ENCODE measurements around the gene RASA3.

RASA3 gene

DNA sequence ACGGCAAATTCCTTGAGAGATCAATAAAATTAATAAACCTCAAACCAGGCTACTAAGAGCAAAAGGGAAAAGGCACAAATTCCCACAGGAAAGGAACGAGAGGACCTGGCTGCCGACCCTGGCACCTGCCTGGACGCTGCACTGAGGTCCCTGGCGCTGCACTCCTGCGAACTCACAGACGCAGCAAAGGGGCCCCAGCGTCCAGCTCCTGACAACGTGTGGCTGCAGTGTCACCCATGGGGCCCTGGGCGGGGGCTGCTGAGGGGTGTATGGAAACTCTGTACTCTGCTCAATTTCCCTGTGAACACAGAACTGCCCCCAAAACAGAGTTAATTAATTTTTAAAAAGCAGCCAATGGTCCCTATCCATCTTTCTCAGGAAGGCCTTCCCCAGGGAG lies 97.2 kb downstream of the RASA3 start:
- TF ChIP-seq CTCF (IDR thresholded peaks at IDR 0.05; ENCODE audit: low read depth, low read length, missing control alignments): no peak
- no peak overlapping the region for H3K4me3 ChIP-seq (replicated peaks; ENCODE audit: low read depth, low read length)
- no peak for DNase-seq (ENCODE audit: extremely low read depth, low read depth)

DNA sequence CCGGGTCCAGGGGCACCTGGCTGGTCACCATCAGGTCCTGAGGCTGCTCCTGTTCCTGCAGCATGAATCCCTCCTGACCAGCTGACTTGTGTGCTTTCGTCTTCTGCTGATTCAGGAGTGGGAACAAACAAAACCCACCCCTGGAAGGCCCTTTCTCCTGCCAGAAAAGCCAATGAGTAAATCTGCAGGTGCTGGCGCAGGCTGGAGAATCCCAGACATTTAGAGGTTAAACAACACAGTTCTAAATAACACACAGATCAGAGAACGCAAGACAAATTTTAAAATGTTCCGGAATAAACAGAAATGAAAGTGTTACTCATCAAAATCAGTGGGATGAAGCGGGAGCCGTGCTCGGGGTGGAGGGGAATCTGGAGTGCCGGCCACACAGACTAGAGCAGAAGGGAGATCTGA lies 97.9 kb downstream of the RASA3 start:
- no peak for TF ChIP-seq CTCF (IDR thresholded peaks at IDR 0.05; ENCODE audit: low read depth, low read length, missing control alignments)
- no peak overlapping the region for H3K4me3 ChIP-seq (replicated peaks; ENCODE audit: low read depth, low read length)
- DNase-seq (ENCODE audit: extremely low read depth, low read depth): no peak

DNA sequence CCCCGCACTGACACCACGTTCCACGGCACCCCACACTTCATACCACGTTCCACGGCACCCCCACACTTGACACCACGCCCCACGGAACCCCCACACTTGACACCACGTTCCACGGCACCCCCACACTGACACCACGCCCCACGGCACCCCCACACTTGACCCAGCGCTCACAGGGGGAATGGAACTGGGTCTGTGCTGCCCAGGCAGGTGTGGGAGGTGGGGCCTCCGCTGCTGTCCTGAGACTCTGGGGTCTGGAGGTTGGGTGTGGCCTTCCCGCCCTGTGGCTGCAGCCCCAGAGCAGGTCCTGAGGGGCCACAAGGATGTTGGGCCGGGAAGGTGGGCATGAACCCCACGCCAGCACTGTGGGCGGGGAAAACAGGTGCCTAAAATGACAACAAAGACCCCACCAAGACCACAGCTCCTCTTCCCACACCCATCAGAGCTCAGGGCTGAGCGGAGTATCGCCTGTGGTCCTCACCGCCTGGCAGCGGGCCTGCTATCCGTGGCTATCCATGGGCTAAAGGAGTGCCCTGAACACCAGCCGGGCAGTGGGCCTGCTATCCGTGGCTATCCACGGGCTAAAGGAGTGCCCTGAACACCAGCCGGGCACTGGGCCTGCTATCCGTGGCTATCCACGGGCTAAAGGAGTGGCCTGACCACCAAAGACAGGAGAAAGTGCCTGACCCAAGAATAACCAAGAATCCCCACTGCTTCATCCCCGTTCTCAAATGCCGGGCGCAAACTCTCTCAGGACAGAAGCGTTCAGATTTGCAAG lies 98.7 kb downstream of the RASA3 start:
- TF ChIP-seq CTCF (IDR thresholded peaks at IDR 0.05; ENCODE audit: low read depth, low read length, missing control alignments): no peak
- no peak overlapping the region for H3K4me3 ChIP-seq (replicated peaks; ENCODE audit: low read depth, low read length)
- DNase-seq (ENCODE audit: extremely low read depth, low read depth): no peak

GRCh38 chr13:114032126-114032799 lies 100.2 kb downstream of the RASA3 start:
- TF ChIP-seq CTCF (IDR thresholded peaks at IDR 0.05; ENCODE audit: low read depth, low read length, missing control alignments): no peak
- peak; percentile 35 for DNase-seq (ENCODE audit: extremely low read depth, low read depth)
- no peak overlapping the region for H3K4me3 ChIP-seq (replicated peaks; ENCODE audit: low read depth, low read length)

- H3K4me3 ChIP-seq (replicated peaks; ENCODE audit: low read depth, low read length): no peak overlapping the region
- no peak for DNase-seq (ENCODE audit: extremely low read depth, low read depth)
- no peak for TF ChIP-seq CTCF (IDR thresholded peaks at IDR 0.05; ENCODE audit: low read depth, low read length, missing control alignments)
Observed at GRCh38 chr13:114031631-114032030, 100.8 kb downstream of the RASA3 start.

DNA sequence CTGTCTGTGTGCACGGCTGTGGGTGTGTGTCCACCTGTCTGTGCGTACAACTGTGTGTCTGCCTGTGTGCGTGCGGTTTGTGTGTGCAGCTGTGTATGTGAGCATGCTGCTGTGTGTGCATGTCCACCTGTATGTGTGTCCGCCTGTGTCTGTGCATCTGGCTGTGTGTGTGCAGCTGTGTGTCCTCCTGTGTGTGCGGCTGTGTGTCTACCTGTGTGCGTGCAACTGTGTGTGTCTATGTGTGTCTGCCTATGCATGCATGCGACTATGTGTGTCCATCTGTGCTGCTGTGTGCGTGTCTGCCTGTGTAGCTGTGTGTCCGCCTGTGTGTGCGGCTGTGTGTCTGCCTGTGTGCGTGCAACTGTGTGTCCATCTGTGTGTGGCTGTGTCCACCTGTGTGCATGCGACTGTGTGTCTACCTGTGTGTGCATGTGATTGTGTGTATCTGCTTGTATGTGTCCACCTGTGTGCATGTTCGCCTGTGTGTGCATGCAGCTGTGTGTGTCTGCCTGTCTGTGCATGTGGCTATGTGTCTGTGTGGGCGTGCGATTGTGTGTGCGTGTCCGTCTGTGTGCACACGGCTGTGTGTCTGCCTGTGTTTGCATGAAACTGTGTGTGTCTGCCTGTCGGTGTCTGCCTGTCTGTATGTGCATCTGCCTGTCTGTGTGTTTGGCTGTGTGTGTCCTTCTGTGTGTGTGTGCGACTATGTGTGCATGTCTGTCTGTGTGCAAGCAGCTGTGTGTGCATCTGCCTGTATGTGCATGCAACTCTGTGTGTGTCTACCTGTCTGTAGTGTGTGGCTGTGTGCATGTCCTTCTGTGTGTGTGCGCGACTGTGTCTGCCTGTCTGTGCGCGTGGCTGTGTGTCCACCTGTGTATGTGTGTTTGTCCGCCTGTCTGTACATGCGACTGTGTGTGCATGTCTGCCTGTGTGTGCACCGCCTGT lies 101.5 kb downstream of the RASA3 start:
- no peak for DNase-seq (ENCODE audit: extremely low read depth, low read depth)
- no peak overlapping the region for H3K4me3 ChIP-seq (replicated peaks; ENCODE audit: low read depth, low read length)
- TF ChIP-seq CTCF (IDR thresholded peaks at IDR 0.05; ENCODE audit: low read depth, low read length, missing control alignments): no peak
